Measurements from ENCODE around the gene FCHO2. TPM values are rescaled to one million over a fixed set of nuclear protein-coding genes. Genes with fewer than 3 reads are reported as not detected.

FCHO2 gene
- total and polyA plus RNA-seq, 2 donors (not counting 3 experiments of a cell fraction or from before 2014, with no cell fraction given): 12.0 to 25.2 TPM

- no peak overlapping the region for H3K27ac ChIP-seq (ENCODE audit: insufficient read depth, low read depth, low read length)
- DNase-seq (ENCODE audit: low read depth, low spot score) (no peak), FAIRE-seq (no peak)
- H3K9me3 ChIP-seq (replicated peaks; ENCODE audit: control insufficient read depth, insufficient read depth, low read length): no peaks in the 10 kb centered on the region
- no peak for TF ChIP-seq FOS (IDR thresholded peaks at IDR 0.05; ENCODE audit: borderline replicate concordance, insufficient read depth, low read length)
- TF ChIP-seq JUN (IDR thresholded peaks at IDR 0.05; ENCODE audit: borderline replicate concordance, insufficient read depth, insufficient read length, low read depth): no peak
- no peak for TF ChIP-seq MAX (IDR thresholded peaks at IDR 0.05; ENCODE audit: insufficient read depth, insufficient read length)
- no peaks in the 10 kb centered on the region for H4K20me1 ChIP-seq (replicated peaks; ENCODE audit: control insufficient read depth, extremely low read depth, insufficient read depth, low read length)
- H3K9me1 ChIP-seq (replicated peaks; ENCODE audit: control insufficient read depth, extremely low read depth, insufficient read depth, low read length): no peaks in the 10 kb centered on the region
- H3K79me2 ChIP-seq (ENCODE audit: control insufficient read depth, insufficient read depth, low read length): no peaks in the 10 kb centered on the region
- no TSS peak for BruUV-seq (replicated peaks)
- peaks cover 0 to 4% of the 10 kb centered on the region in 2 experiments for H3K36me3 ChIP-seq (ENCODE audit: control insufficient read depth in 2 of 2, extremely low read depth in 1 of 2, insufficient read depth in 2 of 2, low read length in 2 of 2)
- intact Hi-C loops (cut with micrococcal nuclease): no loop called here
- no peaks in the 10 kb centered on the region for H3K27me3 ChIP-seq (ENCODE audit: control insufficient read depth in 2 of 2, insufficient read depth in 2 of 2, low read length in 2 of 2)
- no peaks in the 10 kb centered on the region for H3K4me1 ChIP-seq (ENCODE audit: control insufficient read depth, extremely low read depth, insufficient read depth, low read length)
- no peak overlapping the region for H3K9ac ChIP-seq (replicated peaks; ENCODE audit: extremely low read depth, insufficient read depth, low read length)
- H3K4me2 ChIP-seq (ENCODE audit: insufficient read depth, low read length): no peak overlapping the region
- ChIA-PET CTCF (interaction anchor here (1.1 to 2.5 kb wide), 4 partner anchors 76 to 124 kb away, joined by 3 to 13 read pairs (median 4); no protein-coding TSS in a partner anchor), POLR2A (no interaction called here)
- dilution Hi-C loops (cut with MboI; ENCODE audit: extremely low pct_ligation_motif_present, low sequenced_read_pairs): no loop called here
- no peak overlapping the region for H2AFZ ChIP-seq (ENCODE audit: low read depth, low read length)
- H3K4me3 ChIP-seq (replicated peaks in 1 of 3; ENCODE audit: insufficient read depth in 1 of 3, low read depth in 1 of 3, low read length in 3 of 3): no peak overlapping the region
Measured at GRCh38 chr5:73094415-73094814, 138.6 kb downstream of the FCHO2 start.

GRCh38 chr5:73095564-73096238 is 139.9 kb downstream of the FCHO2 start:
- POLR2A ChIA-PET: interaction anchor here (0.7 kb wide), 1 partner anchor 77 kb away, joined by 4 read pairs; no protein-coding TSS in a partner anchor
- Histone ChIP-seq H3K4me3 (replicated peaks in 1 of 3; ENCODE audit: insufficient read depth in 1 of 3, low read depth in 1 of 3, low read length in 3 of 3) (no peak overlapping the region), H3K36me3 (ENCODE audit: control insufficient read depth in 2 of 2, extremely low read depth in 1 of 2, insufficient read depth in 2 of 2, low read length in 2 of 2) (peaks cover 0 to 4% of the 10 kb centered on the region in 2 experiments), H3K27ac (ENCODE audit: insufficient read depth, low read depth, low read length) (no peak overlapping the region), H2AFZ (ENCODE audit: low read depth, low read length) (no peak overlapping the region), H3K79me2 (ENCODE audit: control insufficient read depth, insufficient read depth, low read length) (no peaks in the 10 kb centered on the region), H3K9me3 (replicated peaks; ENCODE audit: control insufficient read depth, insufficient read depth, low read length) (no peaks in the 10 kb centered on the region), H3K4me2 (ENCODE audit: insufficient read depth, low read length) (no peak overlapping the region), H3K27me3 (ENCODE audit: control insufficient read depth in 2 of 2, insufficient read depth in 2 of 2, low read length in 2 of 2) (no peaks in the 10 kb centered on the region), H4K20me1 (replicated peaks; ENCODE audit: control insufficient read depth, extremely low read depth, insufficient read depth, low read length) (no peaks in the 10 kb centered on the region), H3K4me1 (ENCODE audit: control insufficient read depth, extremely low read depth, insufficient read depth, low read length) (no peaks in the 10 kb centered on the region), H3K9ac (replicated peaks; ENCODE audit: extremely low read depth, insufficient read depth, low read length) (no peak overlapping the region), H3K9me1 (replicated peaks; ENCODE audit: control insufficient read depth, extremely low read depth, insufficient read depth, low read length) (no peaks in the 10 kb centered on the region)
- intact Hi-C loops (cut with micrococcal nuclease) (no loop called here), dilution Hi-C loops (cut with MboI; ENCODE audit: extremely low pct_ligation_motif_present, low sequenced_read_pairs) (no loop called here)
- DNase-seq (ENCODE audit: low read depth, low spot score) (no peak), FAIRE-seq (no peak)
- TF ChIP-seq JUN (IDR thresholded peaks at IDR 0.05; ENCODE audit: borderline replicate concordance, insufficient read depth, insufficient read length, low read depth) (no peak), POLR2AphosphoS5 (IDR thresholded peaks at IDR 0.05; ENCODE audit: insufficient read depth, low read depth, low read length) (no peak), POLR2A (IDR thresholded peaks at IDR 0.05; ENCODE audit: low read depth, low read length) (no peak), MYC (IDR thresholded peaks at IDR 0.05; ENCODE audit: low read depth, low read length) (no peak), GATA2 (IDR thresholded peaks at IDR 0.05; ENCODE audit: insufficient read depth, insufficient read length, low read depth, low read length) (no peak), FOS (IDR thresholded peaks at IDR 0.05; ENCODE audit: borderline replicate concordance, insufficient read depth, low read length) (no peak), EZH2 (IDR thresholded peaks at IDR 0.05; ENCODE audit: borderline replicate concordance, low read depth, low read length, severe bottlenecking) (no peak), CTCF (IDR thresholded peaks at IDR 0.05; ENCODE audit: extremely low read depth in 1 of 2, insufficient read depth in 1 of 2, low read depth in 1 of 2, low read length in 2 of 2) (no peak), MAX (IDR thresholded peaks at IDR 0.05; ENCODE audit: insufficient read depth, insufficient read length) (no peak)
- CTCF ChIA-PET: interaction anchor here (0.9 to 2.5 kb wide), 3 partner anchors 12 to 106 kb away, joined by 4 to 13 read pairs (median 4); no protein-coding TSS in a partner anchor
- no TSS peak for BruUV-seq (replicated peaks)
